ENCODE results near the gene IKZF1.

The IKZF1 gene

GRCh38 chr7:50387351-50387750, 82.8 kb downstream of the IKZF1 start:
- Histone ChIP-seq H3K4me3 (ENCODE audit: low read depth in 1 of 2, low read length in 2 of 2) (no peak overlapping the region), H3K27ac (ENCODE audit: low read length) (no peak overlapping the region), H3K9me3 (ENCODE audit: insufficient read depth, low read length, severe bottlenecking) (no peaks in the 10 kb centered on the region), H3K79me2 (ENCODE audit: insufficient read depth, low read length) (peaks cover 28% of the 10 kb centered on the region), H3K36me3 (ENCODE audit: insufficient read depth, low read length) (peaks cover 98% of the 10 kb centered on the region), H3K4me2 (ENCODE audit: insufficient read depth, low read length) (no peak overlapping the region), H3K27me3 (ENCODE audit: insufficient read depth, low read length, poor library complexity) (no peaks in the 10 kb centered on the region), H2AFZ (ENCODE audit: low read depth, low read length) (no peak overlapping the region), H3K9ac (ENCODE audit: low read depth, low read length) (no peak overlapping the region), H4K20me1 (ENCODE audit: insufficient read depth, low read length) (peaks cover 7% of the 10 kb centered on the region; the same call in 1 of the 2 replicates), H3K4me1 (ENCODE audit: insufficient read depth, low read length) (no peaks in the 10 kb centered on the region)
- no peak for TF ChIP-seq CTCF (IDR thresholded peaks at IDR 0.05; ENCODE audit: borderline replicate concordance, extremely low read depth, low read length, poor library complexity, severe bottlenecking)
- no peak for TF ChIP-seq EZH2 (IDR thresholded peaks at IDR 0.05; ENCODE audit: borderline replicate concordance, low read depth, low read length, severe bottlenecking)
- ATAC-seq (ENCODE audit: insufficient read depth, low read depth), result no peak
- DNase-seq, result no peak

DNA sequence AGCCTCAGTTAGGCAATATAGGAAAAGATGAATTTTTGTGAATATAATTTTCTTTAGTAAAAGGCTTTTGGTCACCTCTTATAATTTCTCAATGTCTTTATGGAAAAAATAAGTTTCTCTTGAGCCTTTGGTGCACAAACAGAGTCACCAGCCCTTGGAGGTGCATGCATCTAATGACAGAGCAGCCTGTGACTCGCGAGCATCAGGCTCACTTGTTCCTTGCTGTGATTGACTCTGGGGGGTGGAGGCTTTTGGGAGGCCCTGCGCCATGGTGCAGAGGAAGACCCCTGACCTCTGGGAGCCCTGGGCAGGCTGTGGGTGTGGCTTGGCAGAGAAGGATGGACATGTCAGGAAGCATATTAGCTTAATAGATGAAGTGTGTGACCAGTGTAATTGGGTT, 85.4 kb downstream of the IKZF1 start:
- no peaks in the 10 kb centered on the region for H3K9me3 ChIP-seq (ENCODE audit: insufficient read depth, low read length, severe bottlenecking)
- no peaks in the 10 kb centered on the region; the same call in 1 of the 2 replicates for H3K4me1 ChIP-seq (ENCODE audit: insufficient read depth, low read length)
- TF ChIP-seq EZH2 (IDR thresholded peaks at IDR 0.05; ENCODE audit: borderline replicate concordance, low read depth, low read length, severe bottlenecking) (no peak), CTCF (IDR thresholded peaks at IDR 0.05; ENCODE audit: borderline replicate concordance, extremely low read depth, low read length, poor library complexity, severe bottlenecking) (no peak)
- H3K27ac ChIP-seq (ENCODE audit: low read length), result no peak overlapping the region
- no peak overlapping the region for H2AFZ ChIP-seq (ENCODE audit: low read depth, low read length)
- H3K36me3 ChIP-seq (ENCODE audit: insufficient read depth, low read length), result peaks cover 98% of the 10 kb centered on the region
- ATAC-seq (ENCODE audit: insufficient read depth, low read depth), result no peak
- H3K4me2 ChIP-seq (ENCODE audit: insufficient read depth, low read length), result no peak overlapping the region
- no peaks in the 10 kb centered on the region for H3K27me3 ChIP-seq (ENCODE audit: insufficient read depth, low read length, poor library complexity)
- H3K79me2 ChIP-seq (ENCODE audit: insufficient read depth, low read length), result peaks cover 5% of the 10 kb centered on the region; the same call in 1 of the 2 replicates
- no peak overlapping the region for H3K4me3 ChIP-seq (ENCODE audit: low read depth in 1 of 2, low read length in 2 of 2)
- H3K9ac ChIP-seq (ENCODE audit: low read depth, low read length), result no peak overlapping the region
- peaks cover 8% of the 10 kb centered on the region for H4K20me1 ChIP-seq (ENCODE audit: insufficient read depth, low read length)
- no peak for DNase-seq

DNA sequence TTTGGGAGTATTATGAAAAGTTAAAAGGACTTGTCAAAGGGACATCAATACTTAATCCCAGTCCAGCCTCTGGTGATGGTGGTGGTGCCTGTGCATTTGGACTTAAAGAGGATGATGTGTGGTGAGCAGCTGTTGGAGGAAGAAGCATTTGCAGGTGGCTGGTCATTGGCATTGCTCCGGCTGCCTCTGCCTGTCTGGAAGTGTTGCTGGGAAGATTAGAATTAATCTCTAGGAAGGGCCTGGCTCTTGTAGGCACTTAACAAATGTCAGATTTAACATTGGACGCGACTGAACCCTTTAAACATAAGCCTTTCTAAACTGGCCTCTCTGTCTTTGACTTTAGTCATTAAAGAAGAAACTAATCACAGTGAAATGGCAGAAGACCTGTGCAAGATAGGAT, 86.9 kb downstream of the IKZF1 start:
- H3K9ac ChIP-seq (ENCODE audit: low read depth, low read length), result no peak overlapping the region
- no peak overlapping the region for H3K4me3 ChIP-seq (ENCODE audit: low read depth in 1 of 2, low read length in 2 of 2)
- ATAC-seq (ENCODE audit: insufficient read depth, low read depth) (no peak), DNase-seq (no peak)
- no peaks in the 10 kb centered on the region for H3K27me3 ChIP-seq (ENCODE audit: insufficient read depth, low read length, poor library complexity)
- no peak for TF ChIP-seq CTCF (IDR thresholded peaks at IDR 0.05; ENCODE audit: borderline replicate concordance, extremely low read depth, low read length, poor library complexity, severe bottlenecking)
- no peak overlapping the region for H3K4me2 ChIP-seq (ENCODE audit: insufficient read depth, low read length)
- H3K79me2 ChIP-seq (ENCODE audit: insufficient read depth, low read length), result peaks cover 5% of the 10 kb centered on the region; the same call in 1 of the 2 replicates
- no peak overlapping the region for H3K27ac ChIP-seq (ENCODE audit: low read length)
- peaks cover 88% of the 10 kb centered on the region for H3K36me3 ChIP-seq (ENCODE audit: insufficient read depth, low read length)
- H3K9me3 ChIP-seq (ENCODE audit: insufficient read depth, low read length, severe bottlenecking), result no peaks in the 10 kb centered on the region
- peaks cover 8% of the 10 kb centered on the region for H4K20me1 ChIP-seq (ENCODE audit: insufficient read depth, low read length)
- no peak overlapping the region for H2AFZ ChIP-seq (ENCODE audit: low read depth, low read length)
- no peaks in the 10 kb centered on the region; the same call in 1 of the 2 replicates for H3K4me1 ChIP-seq (ENCODE audit: insufficient read depth, low read length)

- Histone ChIP-seq H3K9me3 (ENCODE audit: insufficient read depth, low read length, severe bottlenecking) (no peaks in the 10 kb centered on the region), H3K27me3 (ENCODE audit: insufficient read depth, low read length, poor library complexity) (no peaks in the 10 kb centered on the region), H2AFZ (ENCODE audit: low read depth, low read length) (no peak overlapping the region), H3K79me2 (ENCODE audit: insufficient read depth, low read length) (peaks cover 7% of the 10 kb centered on the region; the same call in 1 of the 2 replicates), H3K9ac (ENCODE audit: low read depth, low read length) (no peak overlapping the region), H3K4me1 (ENCODE audit: insufficient read depth, low read length) (no peaks in the 10 kb centered on the region; the same call in 1 of the 2 replicates), H3K4me3 (ENCODE audit: low read depth in 1 of 2, low read length in 2 of 2) (no peak overlapping the region), H4K20me1 (ENCODE audit: insufficient read depth, low read length) (peaks cover 14% of the 10 kb centered on the region), H3K27ac (ENCODE audit: low read length) (0 out of 2 replicates have a peak overlapping the region, but pooled peaks have one; percentile 4), H3K4me2 (ENCODE audit: insufficient read depth, low read length) (no peak overlapping the region), H3K36me3 (ENCODE audit: insufficient read depth, low read length) (peaks cover 88% of the 10 kb centered on the region)
- TF ChIP-seq CTCF (IDR thresholded peaks at IDR 0.05; ENCODE audit: borderline replicate concordance, extremely low read depth, low read length, poor library complexity, severe bottlenecking) (no peak), EZH2 (IDR thresholded peaks at IDR 0.05; ENCODE audit: borderline replicate concordance, low read depth, low read length, severe bottlenecking) (no peak)
- ATAC-seq (ENCODE audit: insufficient read depth, low read depth) (no peak), DNase-seq (no peak)
These were observed 88.6 kb downstream of the IKZF1 start for GRCh38 chr7:50393076-50393475.

Data from DND-41 (cell line).